ENCODE data around the gene CMAS.

Gene CMAS

GRCh38 chr12:22082190-22082701, 36.2 kb downstream of the CMAS start:
- Histone ChIP-seq H3K9ac (ENCODE audit: low read length) (no peak overlapping the region), H3F3A (ENCODE audit: insufficient read depth) (no peaks in the 10 kb centered on the region), H3K4me2 (ENCODE audit: low read depth, low read length, poor library complexity, severe bottlenecking) (no peak overlapping the region), H3K27me3 (ENCODE audit: low read length) (no peaks in the 10 kb centered on the region), H4K20me1 (ENCODE audit: low read depth, low read length) (no peaks in the 10 kb centered on the region), H3K9me2 (replicated peaks; ENCODE audit: insufficient read depth, low read length) (no peaks in the 10 kb centered on the region), H3K27ac (ENCODE audit: low read depth, low read length) (no peak overlapping the region), H3K36me3 (ENCODE audit: low read length) (no peaks in the 10 kb centered on the region), H2AFZ (ENCODE audit: low read depth, low read length, severe bottlenecking) (no peak overlapping the region), H3K9me3 (ENCODE audit: insufficient read depth, low read length) (no peaks in the 10 kb centered on the region), H3K79me2 (ENCODE audit: insufficient read depth, low read length) (no peaks in the 10 kb centered on the region), H3K4me3 (ENCODE audit: insufficient read depth, low read length, poor library complexity, severe bottlenecking) (no peak overlapping the region)
- TF ChIP-seq CTCF (IDR thresholded peaks at IDR 0.05; ENCODE audit: insufficient read depth, low read length, poor library complexity, severe bottlenecking) (no peak), EZH2phosphoT487 (conservative IDR thresholded peaks at IDR 0.05; ENCODE audit: low read length) (no peak)

- Histone ChIP-seq H3K4me2 (ENCODE audit: low read depth, low read length, poor library complexity, severe bottlenecking) (no peak overlapping the region), H3K79me2 (ENCODE audit: insufficient read depth, low read length) (no peaks in the 10 kb centered on the region), H3K4me3 (ENCODE audit: insufficient read depth, low read length, poor library complexity, severe bottlenecking) (no peak overlapping the region), H3K27ac (ENCODE audit: low read depth, low read length) (no peak overlapping the region), H2AFZ (ENCODE audit: low read depth, low read length, severe bottlenecking) (no peak overlapping the region), H3K36me3 (ENCODE audit: low read length) (no peaks in the 10 kb centered on the region), H4K20me1 (ENCODE audit: low read depth, low read length) (no peaks in the 10 kb centered on the region), H3K9me3 (ENCODE audit: insufficient read depth, low read length) (no peaks in the 10 kb centered on the region), H3K9me2 (replicated peaks; ENCODE audit: insufficient read depth, low read length) (no peaks in the 10 kb centered on the region), H3K27me3 (ENCODE audit: low read length) (no peaks in the 10 kb centered on the region; the same call in 1 of the 2 replicates), H3F3A (ENCODE audit: insufficient read depth) (no peaks in the 10 kb centered on the region), H3K9ac (ENCODE audit: low read length) (no peak overlapping the region)
- peak; percentile 29 for TF ChIP-seq CTCF (IDR thresholded peaks at IDR 0.05; ENCODE audit: insufficient read depth, low read length, poor library complexity, severe bottlenecking)
- no peak for TF ChIP-seq EZH2phosphoT487 (conservative IDR thresholded peaks at IDR 0.05; ENCODE audit: low read length)
These were observed 37.1 kb downstream of the CMAS start for GRCh38 chr12:22083167-22083566.

- no peaks in the 10 kb centered on the region for H3K36me3 ChIP-seq (ENCODE audit: low read length)
- H3F3A ChIP-seq (ENCODE audit: insufficient read depth) = no peaks in the 10 kb centered on the region
- H3K27me3 ChIP-seq (ENCODE audit: low read length) = no peaks in the 10 kb centered on the region; the same call in 1 of the 2 replicates
- no peaks in the 10 kb centered on the region for H3K9me2 ChIP-seq (replicated peaks; ENCODE audit: insufficient read depth, low read length)
- H3K9ac ChIP-seq (ENCODE audit: low read length) = no peak overlapping the region
- no peak overlapping the region for H2AFZ ChIP-seq (ENCODE audit: low read depth, low read length, severe bottlenecking)
- H4K20me1 ChIP-seq (ENCODE audit: low read depth, low read length) = no peaks in the 10 kb centered on the region
- H3K79me2 ChIP-seq (ENCODE audit: insufficient read depth, low read length) = no peaks in the 10 kb centered on the region
- no peak overlapping the region for H3K27ac ChIP-seq (ENCODE audit: low read depth, low read length)
- H3K9me3 ChIP-seq (ENCODE audit: insufficient read depth, low read length) = no peaks in the 10 kb centered on the region
- H3K4me3 ChIP-seq (ENCODE audit: insufficient read depth, low read length, poor library complexity, severe bottlenecking) = no peak overlapping the region
- no peak overlapping the region for H3K4me2 ChIP-seq (ENCODE audit: low read depth, low read length, poor library complexity, severe bottlenecking)
- TF ChIP-seq EZH2phosphoT487 (conservative IDR thresholded peaks at IDR 0.05; ENCODE audit: low read length) = no peak
- TF ChIP-seq CTCF (IDR thresholded peaks at IDR 0.05; ENCODE audit: insufficient read depth, low read length, poor library complexity, severe bottlenecking) = no peak
These were observed 38.8 kb downstream of the CMAS start for GRCh38 chr12:22084852-22085251.

Measured in SU-DHL-6 (cell line).